OCI-M2 (cell line): ENCODE results near the gene LTBP3.

Source experiments
- DNase-seq: peaks from one replicate; lab custom pipeline; 2025; ENCODE audit not compliant: unreplicated experiment; lab: John Stamatoyannopoulos, UW

LTBP3 gene

GRCh38 chr11:65558002-65558929, at the start of gene LTBP3:
Gene LTBP3, minus strand, starts transcription at chr11:65558359. Its CDS starts 400 bp downstream, at chr11:65557959.
- no peak for DNase-seq

GRCh38 chr11:65606876-65607613, 48.9 kb upstream of the LTBP3 start:
- DNase-seq = no peak

- no peak for DNase-seq
Observed at GRCh38 chr11:65604258-65604657, 46.1 kb upstream of the LTBP3 start.

GRCh38 chr11:65599955-65600246, 41.7 kb upstream of the LTBP3 start:
- no peak for DNase-seq

- no peak for DNase-seq
Observed at GRCh38 chr11:65599216-65599954, 41.2 kb upstream of the LTBP3 start.

- no peak for DNase-seq
Observed at GRCh38 chr11:65598258-65598699, 40.1 kb upstream of the LTBP3 start.

GRCh38 chr11:65596520-65596919, 38.4 kb upstream of the LTBP3 start:
- no peak for DNase-seq

GRCh38 chr11:65595543-65596281, 37.6 kb upstream of the LTBP3 start, which contains the start of gene KCNK7:
Gene KCNK7, minus strand, starts transcription at chr11:65595800. Its CDS starts 28 bp downstream, at chr11:65595772.
- DNase-seq = no peak

- DNase-seq = no peak
Observed at GRCh38 chr11:65595131-65595530, 37.0 kb upstream of the LTBP3 start.

- DNase-seq = no peak
Observed at GRCh38 chr11:65593518-65594414, 35.6 kb upstream of the LTBP3 start.

- no peak for DNase-seq
Observed at GRCh38 chr11:65592858-65593517, 34.8 kb upstream of the LTBP3 start.

GRCh38 chr11:65591939-65592857, 34.0 kb upstream of the LTBP3 start:
- no peak for DNase-seq

GRCh38 chr11:65590240-65590738, 32.1 kb upstream of the LTBP3 start:
- DNase-seq = no peak

- DNase-seq = no peak
Observed at GRCh38 chr11:65589444-65590239, 31.5 kb upstream of the LTBP3 start.

GRCh38 chr11:65588199-65589054, 30.3 kb upstream of the LTBP3 start:
- no peak for DNase-seq

- DNase-seq = no peak
Observed at GRCh38 chr11:65586676-65587075, 28.5 kb upstream of the LTBP3 start.
